Mucosa of descending colon (tissue), 3 donors: Measurements from ENCODE around the gene MSH3. TPM values are rescaled to one million over a fixed set of nuclear protein-coding genes. Genes with fewer than 3 reads are reported as not detected.

Source experiments
- ATAC-seq: fragments of 200-7000 bp; cut with Tn5 transposase; one replicate; pipeline ENCODE4 v1.9.1; 2020; ENCODE audit warnings: mild to moderate bottlenecking, moderate library complexity
- DNase-seq, 3 donors: peaks; one replicate each; pipeline ENCODE4 v3.0.0-alpha.2; 2020
- H3K36me3 ChIP-seq: fragments of 200-600 bp; one replicate; pipeline ENCODE4 v1.8.0; 2021; ENCODE audit warnings: low read depth, mild to moderate bottlenecking
- H3K4me1 ChIP-seq: fragments of 200-600 bp; one replicate; pipeline ENCODE4 v1.8.0; 2021; ENCODE audit warnings: low read depth, mild to moderate bottlenecking
- H3K4me3 ChIP-seq: fragments of 200-600 bp; one replicate; pipeline ENCODE4 v1.8.0; 2021; ENCODE audit warnings: mild to moderate bottlenecking
- H3K9me3 ChIP-seq: fragments of 200-600 bp; one replicate; pipeline ENCODE4 v1.8.0; 2021; ENCODE audit warnings: mild to moderate bottlenecking
- CTCF ChIP-seq: fragments of 200-600 bp; IDR thresholded peaks from one replicate; pipeline ENCODE4 v1.8.0; 2022; ENCODE audit warnings: antibody characterized with exemption, mild to moderate bottlenecking
- intact Hi-C, 2 donors: fragments of 100-400 bp; cut with DNase I in 1 of 2; cut with micrococcal nuclease in 1 of 2; formaldehyde crosslinking; loops; one replicate each; pipeline versions ENCODE4 v1.11.0 to v1.11.1; 2022; cut with DNase I, micrococcal nuclease
- total RNA-seq, 3 donors: library from RNA; stranded (reverse); fragmentation: NEBNext Ultra II Directional in 2 of 3; extraction: Animal tissue kit (Norgen Biotek cat#: 25700) in 2 of 3; gene quantifications; one replicate each; pipeline versions ENCODE4 v1.2.1 to v1.2.4, GENCODE V29; 2021 to 2023
- donor health status: DM: no; HTN: no; CAD: no; lungs with moderate emphysema.
- donor health status: DM: no; HTN: no; CAD: no.
- donor health status: DM: no; HTN: yes; CAD: no.

Gene MSH3
- total RNA-seq, 3 donors from 2014 or later: 16.8 to 20.0 (median 17.1) TPM

- TF ChIP-seq CTCF: no peak
- H3K4me3 ChIP-seq: no peak overlapping the region
- DNase-seq (peak in 1 of 3 donors; percentile 16), ATAC-seq (peak; percentile 65)
- no peaks in the 10 kb centered on the region for H3K4me1 ChIP-seq
- intact Hi-C loops: no loop called here
- no peaks in the 10 kb centered on the region for H3K36me3 ChIP-seq
- no peaks in the 10 kb centered on the region for H3K9me3 ChIP-seq
These were observed 100.4 kb downstream of the MSH3 start for GRCh38 chr5:80754900-80755299.

- TF ChIP-seq CTCF: no peak
- peak in 1 of 3 donors; percentile 5 for DNase-seq
- no peaks in the 10 kb centered on the region for H3K36me3 ChIP-seq
- no peak overlapping the region for H3K4me3 ChIP-seq
- intact Hi-C loops: no loop called here
- H3K4me1 ChIP-seq: no peaks in the 10 kb centered on the region
- peak; percentile 80 for ATAC-seq
- H3K9me3 ChIP-seq: no peaks in the 10 kb centered on the region
These were observed 101.2 kb downstream of the MSH3 start for GRCh38 chr5:80755626-80756025.

- H3K4me3 ChIP-seq: no peak overlapping the region
- no peak for TF ChIP-seq CTCF
- no peaks in the 10 kb centered on the region for H3K4me1 ChIP-seq
- ATAC-seq (no peak), DNase-seq (no peak)
- no peaks in the 10 kb centered on the region for H3K36me3 ChIP-seq
- no peaks in the 10 kb centered on the region for H3K9me3 ChIP-seq
- intact Hi-C loops: no loop called here
These were observed 101.8 kb downstream of the MSH3 start for GRCh38 chr5:80756292-80756691.

- TF ChIP-seq CTCF: no peak
- DNase-seq: no peak
- intact Hi-C loops: no loop called here
- Histone ChIP-seq H3K36me3 (no peaks in the 10 kb centered on the region), H3K4me3 (no peak overlapping the region), H3K4me1 (no peaks in the 10 kb centered on the region), H3K9me3 (no peaks in the 10 kb centered on the region)
- ATAC-seq: no peak
These were observed 102.8 kb downstream of the MSH3 start for GRCh38 chr5:80757290-80757689.

- Histone ChIP-seq H3K4me3 (no peak overlapping the region), H3K36me3 (no peaks in the 10 kb centered on the region), H3K9me3 (no peaks in the 10 kb centered on the region), H3K4me1 (no peaks in the 10 kb centered on the region)
- ATAC-seq: no peak
- DNase-seq: no peak
- intact Hi-C loops: no loop called here
- TF ChIP-seq CTCF: no peak
These were observed 105.6 kb downstream of the MSH3 start for GRCh38 chr5:80759866-80760577.
